HL-60 (cell line): Measurements from ENCODE around the gene SRMS.

Experiments
- GABPA ChIP-seq: IDR thresholded peaks from 2 replicates; pipeline ENCODE4 v1.6.1; 2012; ENCODE audit warnings: low read depth
- TF ChIP-seq, protein P1 (sequence below): IDR thresholded peaks from one replicate; pipeline ENCODE4 v1.5.1; 2011; ENCODE audit warnings: low read length, control low read depth, inconsistent platforms; ENCODE audit not compliant: insufficient read depth
- TF ChIP-seq, protein P2 (sequence below): IDR thresholded peaks from 2 replicates; pipeline ENCODE4 v1.6.1; 2012; ENCODE audit warnings: low read depth; ENCODE audit not compliant: insufficient replicate concordance

DNA sequence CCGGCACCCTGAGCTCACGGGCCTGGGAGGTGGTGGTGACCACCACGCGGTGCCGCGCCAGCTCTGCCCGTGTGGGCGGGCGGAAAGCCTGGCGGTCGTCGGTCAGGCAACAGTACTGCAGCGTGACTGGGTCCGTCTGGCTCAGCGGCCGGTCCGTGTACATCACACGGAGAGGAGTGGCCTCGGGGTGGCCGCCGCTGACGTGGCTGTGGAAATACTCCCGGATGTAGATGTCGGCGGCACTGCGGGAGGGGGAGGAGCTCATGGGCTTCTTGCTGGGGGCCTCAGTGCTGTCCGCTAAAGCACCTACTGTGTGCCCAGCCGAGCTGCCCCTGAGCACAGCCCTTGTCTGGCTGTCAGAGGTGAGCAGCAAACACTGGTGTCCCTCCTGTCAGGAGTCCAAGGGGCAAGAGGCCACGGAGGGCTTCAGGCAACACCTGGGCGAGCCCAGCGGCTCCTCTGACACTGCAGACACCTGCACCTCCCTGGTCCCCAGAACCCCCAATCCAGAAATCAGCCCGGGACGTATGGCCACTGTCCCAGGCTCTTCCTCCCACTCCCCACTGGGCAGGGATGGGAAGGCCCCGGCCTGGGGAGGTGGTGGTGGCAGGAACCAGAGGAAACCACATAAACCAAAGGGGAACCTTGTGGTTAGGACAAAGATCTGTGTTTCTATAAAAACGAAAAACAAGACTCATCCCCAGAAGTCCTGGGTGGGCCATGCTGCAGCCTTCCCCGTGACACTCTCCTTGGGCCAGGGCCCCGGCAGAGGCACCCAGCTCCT lies 20.0 kb upstream of the SRMS start:
- TF ChIP-seq GABPA: no peak
- TF ChIP-seq, protein P1, sequence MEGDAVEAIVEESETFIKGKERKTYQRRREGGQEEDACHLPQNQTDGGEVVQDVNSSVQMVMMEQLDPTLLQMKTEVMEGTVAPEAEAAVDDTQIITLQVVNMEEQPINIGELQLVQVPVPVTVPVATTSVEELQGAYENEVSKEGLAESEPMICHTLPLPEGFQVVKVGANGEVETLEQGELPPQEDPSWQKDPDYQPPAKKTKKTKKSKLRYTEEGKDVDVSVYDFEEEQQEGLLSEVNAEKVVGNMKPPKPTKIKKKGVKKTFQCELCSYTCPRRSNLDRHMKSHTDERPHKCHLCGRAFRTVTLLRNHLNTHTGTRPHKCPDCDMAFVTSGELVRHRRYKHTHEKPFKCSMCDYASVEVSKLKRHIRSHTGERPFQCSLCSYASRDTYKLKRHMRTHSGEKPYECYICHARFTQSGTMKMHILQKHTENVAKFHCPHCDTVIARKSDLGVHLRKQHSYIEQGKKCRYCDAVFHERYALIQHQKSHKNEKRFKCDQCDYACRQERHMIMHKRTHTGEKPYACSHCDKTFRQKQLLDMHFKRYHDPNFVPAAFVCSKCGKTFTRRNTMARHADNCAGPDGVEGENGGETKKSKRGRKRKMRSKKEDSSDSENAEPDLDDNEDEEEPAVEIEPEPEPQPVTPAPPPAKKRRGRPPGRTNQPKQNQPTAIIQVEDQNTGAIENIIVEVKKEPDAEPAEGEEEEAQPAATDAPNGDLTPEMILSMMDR: no peak
- TF ChIP-seq, protein P2, sequence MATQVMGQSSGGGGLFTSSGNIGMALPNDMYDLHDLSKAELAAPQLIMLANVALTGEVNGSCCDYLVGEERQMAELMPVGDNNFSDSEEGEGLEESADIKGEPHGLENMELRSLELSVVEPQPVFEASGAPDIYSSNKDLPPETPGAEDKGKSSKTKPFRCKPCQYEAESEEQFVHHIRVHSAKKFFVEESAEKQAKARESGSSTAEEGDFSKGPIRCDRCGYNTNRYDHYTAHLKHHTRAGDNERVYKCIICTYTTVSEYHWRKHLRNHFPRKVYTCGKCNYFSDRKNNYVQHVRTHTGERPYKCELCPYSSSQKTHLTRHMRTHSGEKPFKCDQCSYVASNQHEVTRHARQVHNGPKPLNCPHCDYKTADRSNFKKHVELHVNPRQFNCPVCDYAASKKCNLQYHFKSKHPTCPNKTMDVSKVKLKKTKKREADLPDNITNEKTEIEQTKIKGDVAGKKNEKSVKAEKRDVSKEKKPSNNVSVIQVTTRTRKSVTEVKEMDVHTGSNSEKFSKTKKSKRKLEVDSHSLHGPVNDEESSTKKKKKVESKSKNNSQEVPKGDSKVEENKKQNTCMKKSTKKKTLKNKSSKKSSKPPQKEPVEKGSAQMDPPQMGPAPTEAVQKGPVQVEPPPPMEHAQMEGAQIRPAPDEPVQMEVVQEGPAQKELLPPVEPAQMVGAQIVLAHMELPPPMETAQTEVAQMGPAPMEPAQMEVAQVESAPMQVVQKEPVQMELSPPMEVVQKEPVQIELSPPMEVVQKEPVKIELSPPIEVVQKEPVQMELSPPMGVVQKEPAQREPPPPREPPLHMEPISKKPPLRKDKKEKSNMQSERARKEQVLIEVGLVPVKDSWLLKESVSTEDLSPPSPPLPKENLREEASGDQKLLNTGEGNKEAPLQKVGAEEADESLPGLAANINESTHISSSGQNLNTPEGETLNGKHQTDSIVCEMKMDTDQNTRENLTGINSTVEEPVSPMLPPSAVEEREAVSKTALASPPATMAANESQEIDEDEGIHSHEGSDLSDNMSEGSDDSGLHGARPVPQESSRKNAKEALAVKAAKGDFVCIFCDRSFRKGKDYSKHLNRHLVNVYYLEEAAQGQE: no peak
